H1 (cell line): ENCODE measurements around the gene DNAAF8. TPM values are rescaled to one million over a fixed set of nuclear protein-coding genes. Genes with fewer than 3 reads are reported as not detected.

Experiments used
- BRCA1 ChIP-seq: IDR thresholded peaks from 2 replicates; pipeline ENCODE4 v1.6.1; 2012; ENCODE audit warnings: low read depth, low read length, improper control_type of control experiment
- NANOG ChIP-seq: IDR thresholded peaks from 2 replicates; pipeline ENCODE4 v1.6.1; 2011; ENCODE audit warnings: low read length, low read depth, mild to moderate bottlenecking, inconsistent platforms; ENCODE audit not compliant: insufficient read depth, poor library complexity, severe bottlenecking
- TCF12 ChIP-seq: IDR thresholded peaks from 2 replicates; pipeline ENCODE4 v1.6.1; 2011; ENCODE audit warnings: low read depth, mild to moderate bottlenecking, low read length
- TEAD4 ChIP-seq: IDR thresholded peaks from 2 replicates; pipeline ENCODE4 v1.6.1; 2012; ENCODE audit warnings: low read depth, low read length, inconsistent platforms, mixed read lengths
- polyA plus RNA-seq, 7 experiments: library from polyadenylated mRNA; depleted of rRNA in 3 of 7; stranded (reverse) in 5 of 7; unstranded in 2 of 7; fragments of >200 nt in 5 of 7; fragments of 200-250 nt in 2 of 7; gene quantifications; 1 replicate in 5 of 7; 2 replicates in 1 of 7; 4 replicates in 1 of 7; pipeline versions ENCODE4 v1.2.1 to v1.2.3, GENCODE V29; 2011 to 2013; ENCODE audit warnings: missing spikeins in 2 of 7, mixed read lengths in 2 of 7
- total RNA-seq: library from RNA; stranded (reverse); fragmentation: NEBNext Ultra II Directional; extraction: Animal tissue kit (Norgen Biotek cat#: 25700); gene quantifications from 2 replicates; pipeline ENCODE4 v1.2.1, GENCODE V29; 2021

DNAAF8 gene
- total and polyA plus RNA-seq, 2 of the 8 experiments (the other 6 are each of a cell fraction or from before 2014, with no cell fraction given) = 0.39 TPM; not detected in 1

DNA sequence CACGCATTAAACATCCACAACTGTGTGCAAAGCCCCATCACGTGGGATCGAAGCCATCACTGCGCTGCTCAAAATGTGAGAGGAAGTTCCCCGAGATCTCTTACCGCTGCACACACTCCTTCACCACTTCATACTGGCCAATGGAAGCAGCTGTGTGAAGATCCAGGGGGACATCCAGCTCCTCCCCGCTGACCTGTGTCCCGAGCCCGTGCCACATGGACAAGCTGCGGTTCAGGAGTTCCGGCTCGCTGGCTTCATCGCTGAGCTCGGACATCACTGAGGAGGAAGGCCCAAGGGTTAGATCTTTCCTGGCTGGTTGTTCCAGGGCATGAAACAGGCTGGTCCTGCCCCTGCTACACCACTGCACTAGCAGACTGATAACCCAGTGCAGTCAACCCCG, 4.5 kb upstream of the DNAAF8 start (continued):
- no peak for TF ChIP-seq TEAD4
- TF ChIP-seq BRCA1 = no peak
- TF ChIP-seq TCF12 = no peak
- TF ChIP-seq NANOG = no peak
